GM19467 (cell line): ENCODE results near the gene LSM10.
A peak's percentile ranks its signal among the peaks of the same experiment; 100 is the strongest.

Source experiments
- ATAC-seq: cut with Tn5 transposase; IDR thresholded peaks from one replicate; pipeline ENCODE4 v1.9.1; 2021; ENCODE audit warnings: mild to moderate bottlenecking, moderate library complexity; ENCODE audit not compliant: unreplicated experiment

LSM10 gene

DNA sequence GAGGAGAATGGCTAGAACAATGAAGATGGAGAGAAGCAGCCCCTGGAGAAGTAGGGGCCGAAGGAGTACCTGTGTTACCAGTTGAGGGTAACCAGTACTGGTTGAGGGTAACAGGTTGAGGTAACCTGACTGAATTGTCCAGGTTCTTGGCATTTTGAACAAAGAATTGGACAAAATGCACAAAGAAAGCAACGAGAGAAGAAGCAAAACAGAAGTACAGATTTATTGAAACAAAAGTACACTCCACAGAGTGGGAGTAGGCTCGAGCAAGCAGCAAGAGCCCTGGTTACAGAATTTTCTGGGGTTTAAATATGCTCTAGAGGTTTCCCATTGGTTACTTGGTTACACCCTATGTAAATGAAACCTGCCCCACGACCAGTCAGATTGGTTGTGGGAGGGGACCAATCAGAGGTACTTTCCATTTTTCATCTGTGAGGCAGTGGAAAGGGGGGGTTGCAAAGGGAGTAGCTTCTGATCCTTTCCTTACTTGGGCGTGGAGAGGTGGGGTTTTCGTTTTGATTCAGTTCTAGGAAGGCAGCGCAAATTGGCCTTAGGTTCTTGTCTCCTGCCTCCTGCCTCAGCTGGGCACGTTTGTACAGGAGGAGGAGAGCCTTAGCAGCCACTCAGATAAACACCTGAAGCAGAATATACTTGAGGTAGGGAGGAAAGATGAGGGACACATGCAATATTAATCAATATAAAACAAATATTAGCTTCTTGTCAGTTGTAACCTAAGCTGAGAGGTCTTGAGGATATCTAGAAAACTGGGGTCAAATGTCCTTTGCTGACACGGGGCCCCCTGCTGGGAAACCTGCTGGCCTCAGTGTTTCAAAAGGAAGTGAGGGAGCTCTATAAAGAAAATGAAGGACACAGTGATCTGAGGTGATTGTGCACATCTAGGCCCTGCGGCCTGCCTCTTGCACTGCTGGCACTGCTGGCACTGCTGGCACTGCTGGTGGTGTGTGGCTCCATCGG, 14.3 kb upstream of the LSM10 start:
- no peak for ATAC-seq

DNA sequence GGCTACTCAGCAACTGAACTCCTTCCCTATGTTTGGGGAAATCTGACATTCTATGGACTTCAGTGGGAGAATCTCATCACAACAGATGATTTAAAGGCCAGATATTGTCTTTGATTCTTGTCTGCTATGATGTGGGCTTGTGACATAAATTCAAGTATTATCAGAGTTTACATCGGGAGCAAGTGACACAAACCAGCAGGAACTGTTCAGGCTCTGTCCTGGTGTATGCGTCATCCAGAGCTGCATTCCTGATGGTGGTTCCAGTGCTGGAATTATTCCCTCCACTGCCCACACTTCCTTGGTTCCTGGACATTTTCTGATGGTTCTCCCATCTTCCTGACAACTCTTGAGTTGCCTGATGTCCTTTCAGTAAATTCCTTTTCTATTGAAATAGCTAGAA, 10.8 kb upstream of the LSM10 start:
- no peak for ATAC-seq

- no peak for ATAC-seq
Measured at GRCh38 chr1:36406440-36406839, 8.7 kb upstream of the LSM10 start.

DNA sequence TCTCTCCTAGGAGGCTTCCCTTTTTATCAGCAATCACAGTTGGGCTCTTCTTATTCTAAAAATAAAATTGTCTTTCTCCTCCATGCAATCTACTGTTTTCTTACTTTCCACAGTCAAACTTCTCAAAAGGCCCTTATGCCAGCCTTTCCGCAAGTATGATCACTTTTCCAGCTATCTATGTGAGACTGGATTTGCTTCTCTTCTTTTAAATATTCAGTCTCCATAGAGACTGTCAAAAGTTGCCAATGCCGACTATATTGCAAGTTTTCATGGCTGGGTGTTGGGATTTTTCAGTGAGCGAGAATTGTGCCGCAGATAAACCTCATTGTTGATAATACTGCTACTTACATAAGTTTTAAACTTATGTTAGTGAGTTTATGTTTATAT, 4.8 kb upstream of the LSM10 start:
- ATAC-seq: no peak

DNA sequence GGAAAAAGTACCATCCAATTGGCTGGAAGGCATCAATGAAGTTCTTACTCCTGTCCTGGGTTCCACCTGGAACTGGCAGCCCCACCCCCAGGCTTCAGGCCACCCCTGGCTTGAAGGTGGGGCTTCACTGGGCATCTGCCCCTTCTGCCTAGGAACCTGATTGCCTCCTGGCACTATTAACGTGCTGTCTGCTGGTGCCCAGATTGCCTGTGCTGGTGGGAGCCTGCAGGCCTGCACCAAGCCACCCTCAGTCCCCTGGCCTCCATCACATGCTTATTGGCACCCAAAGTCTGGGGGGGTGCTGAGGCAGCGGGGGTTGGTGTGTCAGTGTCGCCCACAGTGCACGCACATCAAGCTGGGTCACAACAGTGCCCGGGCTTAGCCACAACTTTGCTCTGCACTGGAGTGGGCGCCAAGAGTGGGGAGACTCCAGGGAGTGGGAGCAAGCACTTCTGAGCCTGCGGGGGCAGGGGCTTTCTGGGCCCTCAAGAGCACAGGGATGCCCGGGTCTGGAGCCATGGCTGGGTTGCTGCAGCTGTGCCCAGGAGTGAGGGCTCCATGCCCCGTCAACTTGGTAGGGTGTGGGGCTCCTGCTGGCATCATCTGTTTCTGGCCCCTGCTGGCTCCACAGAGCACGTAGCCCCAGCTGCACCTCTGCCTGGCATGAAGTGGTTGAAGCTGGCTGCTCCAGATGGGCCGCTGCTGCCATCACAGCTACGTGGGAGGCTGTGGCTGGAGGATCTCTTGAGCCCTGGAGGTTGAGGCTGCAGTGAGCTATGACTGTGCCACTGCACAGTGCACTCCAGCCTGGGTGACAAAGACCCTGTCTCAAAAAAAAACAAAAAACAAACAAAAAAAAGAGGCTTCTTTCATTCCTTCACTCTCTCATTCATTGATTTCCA, 4.1 kb upstream of the LSM10 start:
- ATAC-seq: no peak

- no peak for ATAC-seq
Measured at GRCh38 chr1:36400825-36401601, 3.3 kb upstream of the LSM10 start.

- ATAC-seq: no peak
Measured at GRCh38 chr1:36400514-36400824, 2.8 kb upstream of the LSM10 start.

DNA sequence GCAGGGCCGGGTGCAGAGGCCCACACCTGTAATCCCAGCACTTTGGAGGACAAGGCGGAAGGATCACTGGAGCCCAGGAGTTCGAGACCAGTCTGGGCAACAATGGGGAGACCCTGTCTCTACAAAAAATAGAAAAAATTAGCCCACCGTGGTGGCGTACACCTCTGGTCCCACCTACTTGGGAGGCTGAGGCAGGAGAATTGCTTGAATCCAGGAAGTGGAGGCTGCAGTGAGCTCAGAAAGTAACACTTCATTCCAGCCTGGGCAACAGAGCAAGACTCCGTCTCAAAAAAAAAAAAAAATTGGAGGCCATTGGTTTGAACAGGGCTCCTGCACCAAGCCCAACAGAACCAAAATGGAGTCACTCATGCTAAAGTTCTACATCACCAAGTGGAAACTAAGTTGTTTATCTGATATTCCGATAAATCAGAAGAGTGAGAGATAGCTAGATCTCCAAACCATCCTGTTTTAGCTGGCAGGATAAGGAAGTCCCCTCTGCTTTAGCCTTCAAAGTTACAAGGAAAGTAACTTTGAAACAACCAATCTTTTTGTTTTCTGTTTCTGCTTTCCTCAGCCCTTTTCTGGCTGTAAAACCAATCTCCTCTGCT, 766 bp upstream of the LSM10 start:
- no peak for ATAC-seq

DNA sequence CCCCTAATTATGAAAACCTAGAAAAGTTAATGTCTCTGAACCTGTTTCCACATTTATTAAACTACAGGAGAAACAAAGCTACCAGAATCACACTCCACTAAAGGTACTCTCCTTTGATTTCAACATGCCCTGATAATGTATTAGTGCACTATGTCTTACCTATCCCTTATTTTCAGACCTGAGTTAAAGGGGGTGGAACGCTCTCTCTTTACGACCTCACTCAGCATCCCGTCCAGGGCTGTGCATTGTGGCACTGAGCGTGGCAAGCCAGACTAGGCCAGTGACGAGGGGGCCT, 678 bp downstream of the LSM10 start:
- no peak for ATAC-seq

DNA sequence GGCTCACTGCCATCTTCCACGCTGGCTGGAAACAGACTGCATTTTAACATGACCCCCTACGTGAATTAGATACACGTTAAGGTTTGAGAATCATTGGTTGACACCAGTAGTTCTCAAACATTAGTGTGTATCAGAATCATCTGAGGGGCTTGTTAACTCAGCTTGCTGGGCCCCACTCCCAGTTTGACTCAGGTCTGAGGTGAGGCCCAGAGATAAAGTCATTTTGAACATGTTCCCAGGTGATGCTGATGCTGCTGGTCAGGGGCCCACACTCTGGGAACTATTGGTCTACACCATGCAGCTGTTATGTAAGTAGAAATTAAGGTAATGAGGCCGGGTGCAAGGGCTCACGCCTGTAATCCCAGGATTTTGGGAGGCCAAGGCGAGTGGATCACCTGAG, 1.3 kb downstream of the LSM10 start:
- no peak for ATAC-seq

- ATAC-seq: no peak
Measured at GRCh38 chr1:36393686-36394085, 4.0 kb downstream of the LSM10 start.

DNA sequence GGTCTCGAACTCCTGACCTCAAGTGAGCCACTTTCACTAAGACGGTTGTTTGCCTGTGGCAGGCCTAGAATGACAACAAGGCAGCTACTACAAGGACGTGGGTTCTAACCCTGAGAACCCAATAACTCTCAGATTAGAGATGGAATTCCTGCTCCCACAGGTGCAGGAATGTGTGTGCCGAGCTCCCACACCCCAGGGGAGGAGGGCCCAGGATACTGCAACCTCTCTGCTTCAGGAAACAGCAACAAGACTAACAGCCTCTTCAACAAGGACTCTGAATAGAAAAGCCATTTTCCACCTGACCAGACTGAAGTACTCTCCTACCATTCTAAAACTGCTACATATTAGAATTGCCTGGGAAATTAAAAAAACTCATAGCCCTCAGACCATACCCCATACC, 4.9 kb downstream of the LSM10 start:
- no peak for ATAC-seq

- no peak for ATAC-seq
Measured at GRCh38 chr1:36391271-36391670, 6.4 kb downstream of the LSM10 start.

DNA sequence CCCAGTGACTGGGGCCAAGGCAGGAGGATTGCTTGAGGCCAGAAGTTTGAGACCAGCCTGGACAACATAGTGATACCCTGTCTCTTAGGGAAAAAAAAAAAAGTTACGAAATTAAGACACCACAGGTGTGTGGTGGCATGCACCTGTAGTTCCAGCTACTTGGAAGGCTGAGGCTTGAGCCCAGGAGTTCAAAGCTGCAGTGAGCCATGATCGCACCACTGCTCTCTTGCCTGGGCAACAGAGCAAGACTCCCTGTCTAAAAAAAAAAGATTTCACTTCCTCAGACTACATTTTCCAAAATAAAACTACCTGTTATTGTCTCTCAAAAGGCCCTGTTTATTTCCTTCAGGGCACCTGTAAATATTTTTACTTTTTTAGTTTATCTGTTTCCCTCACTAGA, 7.3 kb downstream of the LSM10 start:
- no peak for ATAC-seq

DNA sequence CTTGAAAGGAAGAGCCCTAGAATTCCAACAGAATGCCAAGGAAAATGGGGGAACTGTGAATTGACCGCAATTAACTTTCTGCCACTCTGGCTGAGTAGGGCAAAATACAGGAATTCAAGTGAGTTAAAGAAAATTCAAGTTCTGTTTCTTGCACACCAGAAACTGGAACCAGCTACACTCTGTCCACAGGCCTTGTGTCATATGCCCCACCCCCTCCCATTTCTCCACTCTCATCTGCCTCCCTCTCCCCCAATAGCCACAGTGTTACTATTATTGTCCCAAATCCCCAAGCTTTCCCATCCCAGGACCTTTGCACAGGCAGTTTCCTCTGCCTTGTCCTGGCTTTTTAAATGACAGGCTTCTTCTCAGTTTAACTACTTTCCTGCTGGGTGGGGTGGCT, 7.7 kb downstream of the LSM10 start:
- ATAC-seq: no peak

DNA sequence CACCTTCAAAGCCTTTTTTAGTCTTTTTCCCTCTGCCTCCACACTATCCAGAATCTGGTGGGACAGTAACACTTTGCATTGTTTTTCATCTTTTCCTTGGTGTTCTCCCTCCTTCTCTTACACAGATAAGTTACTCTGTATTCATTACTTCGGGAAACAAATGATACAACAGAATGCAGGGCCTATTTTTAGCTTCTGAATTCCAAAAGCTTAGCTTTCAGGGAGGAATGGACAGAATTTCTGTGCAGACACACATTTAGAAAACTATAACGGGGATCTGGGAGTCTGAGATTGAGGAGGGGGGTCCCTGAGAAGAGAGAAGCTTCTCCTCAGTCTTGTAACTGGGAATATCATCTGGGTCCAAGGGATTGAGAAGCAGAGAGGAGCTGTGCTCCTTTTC, 8.4 kb downstream of the LSM10 start:
- no peak for ATAC-seq

DNA sequence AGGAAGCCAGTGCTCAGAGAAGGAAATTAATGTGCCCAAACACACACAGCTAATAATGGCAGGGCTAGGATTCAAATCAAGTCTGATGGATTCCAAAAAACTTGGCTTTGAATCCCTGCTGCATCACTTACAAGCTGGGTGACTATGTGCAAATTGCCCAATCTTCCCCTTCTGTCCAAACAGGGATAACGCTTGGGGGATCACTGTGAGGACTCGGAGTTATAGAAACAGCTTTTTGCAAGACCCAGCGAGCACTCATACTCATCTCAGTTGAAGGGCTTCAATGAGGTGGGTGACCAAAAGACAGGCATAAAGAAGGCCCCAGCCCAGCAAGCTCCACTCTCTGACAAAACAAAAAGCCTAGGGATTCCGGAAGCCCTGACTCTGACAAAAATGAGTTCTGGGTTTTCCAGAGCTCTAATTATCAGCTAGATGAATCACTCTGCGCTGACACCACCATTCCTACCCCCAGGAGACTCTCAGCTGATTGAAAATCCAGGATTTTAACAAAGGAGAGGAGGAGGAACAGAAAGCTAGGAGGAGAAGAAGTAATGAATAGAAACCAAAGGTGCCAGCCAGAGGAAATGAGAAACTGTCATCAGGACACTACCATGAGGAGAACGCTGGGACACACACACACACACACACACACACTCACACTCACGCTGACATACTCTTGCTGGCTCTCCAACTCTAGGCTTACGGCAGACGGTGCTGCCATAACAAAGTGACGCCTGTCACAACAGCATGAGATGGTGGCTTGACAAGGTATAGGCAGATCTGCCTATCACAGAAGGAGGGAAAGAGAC, 10.4 kb downstream of the LSM10 start:
- no peak for ATAC-seq

GRCh38 chr1:36386265-36387140, 11.2 kb downstream of the LSM10 start:
- ATAC-seq: peak; percentile 40
